HL-60 (cell line): ENCODE results near the gene PELO.

Experiments used
- CTCF ChIP-seq: IDR thresholded peaks from one replicate; pipeline ENCODE4 v1.5.1; 2011; ENCODE audit warnings: low read length, control low read depth, inconsistent platforms; ENCODE audit not compliant: insufficient read depth
- POLR2AphosphoS5 ChIP-seq: IDR thresholded peaks from 2 replicates; pipeline ENCODE4 v1.6.1; 2012; ENCODE audit warnings: low read depth

GRCh38 chr5:52821901-52822300, 34.2 kb downstream of the PELO start:
- TF ChIP-seq POLR2AphosphoS5 = no peak
- TF ChIP-seq CTCF = no peak
